H1 (cell line): ENCODE data around the gene METTL25B. TPM values are rescaled to one million over a fixed set of nuclear protein-coding genes. Genes with fewer than 3 reads are reported as not detected.

Experiments
- CTCF ChIA-PET: fragments of 300-600 bp; sonication (Branson Sonifier 250); formaldehyde crosslinking; loops from one replicate; lab custom pipeline; 2021; ENCODE audit not compliant: partially characterized antibody; lab: Charles Lee
- POLR2A ChIA-PET: fragments of 300-600 bp; sonication (Branson Sonifier 250); formaldehyde crosslinking; loops from one replicate; lab custom pipeline; 2021; ENCODE audit warnings: inconsistent platforms; ENCODE audit not compliant: partially characterized antibody; lab: Charles Lee
- DNase-seq, 2 experiments: peaks; one replicate each; pipeline versions ENCODE4 v3.0.0 to v3.0.0-alpha.2; 2010 to 2022; ENCODE audit warnings: low spot score in 2 of 2, low read depth in 1 of 2, mixed read lengths in 1 of 2
- FAIRE-seq: peaks from 2 replicates; lab custom pipeline; 2011; peaks lifted over from hg19 to GRCh38; lab: Jason Lieb, UNC
- H2AFZ ChIP-seq: 2 replicates; pipeline ENCODE4 v1.8.1; 2012; ENCODE audit warnings: low read length, inconsistent platforms
- H2AK5ac ChIP-seq: 2 replicates; pipeline ENCODE4 v1.6.1; 2013; ENCODE audit warnings: low read depth, low read length
- H2BK120ac ChIP-seq: replicated peaks from 2 replicates; pipeline ENCODE3; 2013; ENCODE audit warnings: low read depth, low read length, inconsistent platforms
- H2BK12ac ChIP-seq: 2 replicates; pipeline ENCODE4 v1.6.1; 2013; ENCODE audit warnings: low read depth, low read length
- H2BK15ac ChIP-seq: 2 replicates; pipeline ENCODE4 v1.6.1; 2013; ENCODE audit warnings: low read length
- H2BK20ac ChIP-seq: 2 replicates; pipeline ENCODE4 v1.6.1; 2013; ENCODE audit warnings: low read length
- H2BK5ac ChIP-seq: 2 replicates; pipeline ENCODE4 v1.6.1; 2013; ENCODE audit warnings: low read depth, low read length
- H3K14ac ChIP-seq: 2 replicates; pipeline ENCODE4 v1.6.1; 2013; ENCODE audit warnings: inconsistent platforms; ENCODE audit not compliant: insufficient read length
- H3K18ac ChIP-seq: 2 replicates; pipeline ENCODE4 v1.6.1; 2013; ENCODE audit warnings: low read length; ENCODE audit errors: extremely low read depth
- H3K23ac ChIP-seq: 2 replicates; pipeline ENCODE4 v1.6.1; 2013; ENCODE audit warnings: inconsistent platforms; ENCODE audit not compliant: insufficient read length
- H3K23me2 ChIP-seq: 2 replicates; pipeline ENCODE4 v1.6.1; 2013; ENCODE audit warnings: low read depth, low read length
- H3K27ac ChIP-seq: 2 replicates; pipeline ENCODE4 v1.6.1; 2011; ENCODE audit warnings: low read depth, low read length, inconsistent platforms
- H3K27me3 ChIP-seq, 4 experiments: replicated peaks in 1 of 4; 1 replicate in 1 of 4; 2 replicates in 3 of 4; pipeline versions ENCODE4 v1.6.1 to v1.8.1; 2011 to 2013; ENCODE audit warnings: low read length in 3 of 4, mild to moderate bottlenecking in 3 of 4, inconsistent platforms in 2 of 4, mixed read lengths in 2 of 4, moderate library complexity in 1 of 4; ENCODE audit not compliant: control insufficient read depth in 3 of 4, insufficient read depth in 3 of 4; ENCODE audit errors: extremely low read depth in 1 of 4
- H3K36me3 ChIP-seq, 4 experiments: 2 replicates each; pipeline versions ENCODE4 v1.6.1 to v1.8.1; 2011 to 2013; ENCODE audit warnings: mild to moderate bottlenecking in 4 of 4, low read length in 3 of 4, moderate library complexity in 2 of 4, control low read depth in 1 of 4, inconsistent platforms in 1 of 4; ENCODE audit not compliant: insufficient read depth in 4 of 4, control insufficient read depth in 2 of 4
- H3K4ac ChIP-seq: replicated peaks from 2 replicates; pipeline ENCODE3; 2013; ENCODE audit warnings: low read length, low read depth, mixed read lengths, inconsistent platforms; ENCODE audit not compliant: insufficient read length
- H3K4me1 ChIP-seq, 4 experiments: replicated peaks in 1 of 4; 1 replicate in 1 of 4; 2 replicates in 3 of 4; pipeline versions ENCODE4 v1.6.1 to v1.8.1; 2011 to 2013; ENCODE audit warnings: low read length in 3 of 4, inconsistent platforms in 2 of 4, mixed read lengths in 1 of 4; ENCODE audit not compliant: insufficient read depth in 4 of 4, control insufficient read depth in 3 of 4
- H3K4me2 ChIP-seq, 2 experiments: 2 replicates each; pipeline versions ENCODE4 v1.6.1 to v1.8.1; 2011 to 2013; ENCODE audit warnings: low read depth in 2 of 2, low read length in 2 of 2, control low read depth in 1 of 2, inconsistent platforms in 1 of 2, mild to moderate bottlenecking in 1 of 2; ENCODE audit not compliant: insufficient read depth in 1 of 2
- H3K4me3 ChIP-seq, 4 experiments: fragments of 200-600, 300-600 bp in 1 of 4; sonication (generic), shearing (Covaris generic), sonication (Bioruptor Twin) in 1 of 4; 2 replicates each; pipeline versions ENCODE4 v1.5.1 to v1.8.1; 2011 to 2016; ENCODE audit warnings: low read length in 4 of 4, low read depth in 3 of 4, control low read depth in 2 of 4, inconsistent platforms in 2 of 4, mild to moderate bottlenecking in 2 of 4, mixed read lengths in 1 of 4, moderate library complexity in 1 of 4; ENCODE audit not compliant: insufficient read depth in 2 of 4; ENCODE audit errors: extremely low read depth in 1 of 4
- H3K56ac ChIP-seq: replicated peaks from 2 replicates; pipeline ENCODE3; 2013; ENCODE audit warnings: low read depth, mild to moderate bottlenecking, mixed read lengths, low read length, inconsistent platforms; ENCODE audit not compliant: insufficient read length
- H3K79me1 ChIP-seq: 2 replicates; pipeline ENCODE4 v1.6.1; 2013; ENCODE audit warnings: low read depth, low read length, control low read depth
- H3K79me2 ChIP-seq, 2 experiments: 2 replicates each; pipeline versions ENCODE4 v1.6.1 to v1.8.1; 2012 to 2013; ENCODE audit warnings: low read length in 2 of 2, mild to moderate bottlenecking in 2 of 2, inconsistent platforms in 1 of 2; ENCODE audit not compliant: insufficient read depth in 2 of 2, control insufficient read depth in 1 of 2
- H3K9ac ChIP-seq, 4 experiments: replicated peaks in 1 of 4; 1 replicate in 1 of 4; 2 replicates in 3 of 4; pipeline versions ENCODE4 v1.6.1 to v1.8.1; 2011 to 2013; ENCODE audit warnings: low read depth in 3 of 4, low read length in 3 of 4, control low read depth in 2 of 4, mild to moderate bottlenecking in 2 of 4, moderate library complexity in 2 of 4, inconsistent platforms in 1 of 4; ENCODE audit errors: extremely low read depth in 1 of 4
- H3K9me3 ChIP-seq, 2 experiments: 2 replicates each; pipeline versions ENCODE4 v1.6.1 to v1.8.1; 2012 to 2013; ENCODE audit warnings: mild to moderate bottlenecking in 2 of 2, moderate library complexity in 2 of 2, control low read depth in 1 of 2, inconsistent platforms in 1 of 2, low read depth in 1 of 2, low read length in 1 of 2, mixed read lengths in 1 of 2; ENCODE audit not compliant: insufficient read depth in 2 of 2
- H4K20me1 ChIP-seq, 2 experiments: replicated peaks in 1 of 2; 2 replicates each; pipeline versions ENCODE3 to v1.8.1; 2011 to 2013; ENCODE audit warnings: inconsistent platforms in 2 of 2, low read length in 2 of 2, mild to moderate bottlenecking in 1 of 2; ENCODE audit not compliant: insufficient read depth in 2 of 2, control insufficient read depth in 1 of 2
- H4K5ac ChIP-seq: 2 replicates; pipeline ENCODE4 v1.6.1; 2013; ENCODE audit warnings: low read length, low read depth, mixed read lengths, inconsistent platforms; ENCODE audit not compliant: insufficient read length
- H4K8ac ChIP-seq: 2 replicates; pipeline ENCODE4 v1.8.0; 2013; ENCODE audit warnings: mild to moderate bottlenecking, moderate library complexity, low read length, inconsistent platforms; ENCODE audit not compliant: insufficient read depth; ENCODE audit errors: extremely low read depth
- H4K91ac ChIP-seq: replicated peaks from 2 replicates; pipeline ENCODE3; 2013; ENCODE audit warnings: low read length, mixed read lengths, inconsistent platforms; ENCODE audit not compliant: insufficient read length
- CEBPB ChIP-seq: IDR thresholded peaks from 2 replicates; pipeline ENCODE4 v1.6.1; 2012; ENCODE audit warnings: low read depth, low read length
- CREB1 ChIP-seq: IDR thresholded peaks from 2 replicates; pipeline ENCODE4 v1.6.1; 2012; ENCODE audit warnings: inconsistent platforms
- E2F6 ChIP-seq: IDR thresholded peaks from 2 replicates; pipeline ENCODE4 v1.6.1; 2012; ENCODE audit warnings: inconsistent platforms
- EZH2 ChIP-seq: fragments of 200-600 bp; sonication (generic); IDR thresholded peaks from 2 replicates; pipeline ENCODE4 v1.7.1; 2012; ENCODE audit warnings: low read depth, mild to moderate bottlenecking, moderate library complexity, low read length, inconsistent platforms; ENCODE audit not compliant: severe bottlenecking
- JUND ChIP-seq: IDR thresholded peaks from 2 replicates; pipeline ENCODE4 v1.6.1; 2011; ENCODE audit warnings: mild to moderate bottlenecking, improper control_type of control experiment, low read length
- MAX ChIP-seq: IDR thresholded peaks from 2 replicates; pipeline ENCODE4 v1.6.1; 2012; ENCODE audit warnings: inconsistent platforms
- POU5F1 ChIP-seq: IDR thresholded peaks from 2 replicates; pipeline ENCODE4 v1.6.1; 2011; ENCODE audit warnings: low read depth, mild to moderate bottlenecking, low read length, moderate library complexity
- RBBP5 ChIP-seq: IDR thresholded peaks from 2 replicates; pipeline ENCODE4 v1.7.1; 2012; ENCODE audit warnings: low read depth, mild to moderate bottlenecking, inconsistent platforms, low read length, moderate library complexity, borderline replicate concordance
- SUZ12 ChIP-seq: fragments of 200-600 bp; sonication (generic); IDR thresholded peaks from 2 replicates; pipeline ENCODE4 v1.6.1; 2012; ENCODE audit warnings: mild to moderate bottlenecking, inconsistent platforms, low read length, moderate library complexity, mixed read lengths
- WGBS, 2 experiments: shearing (Covaris generic) in 1 of 2; methylation state at CpG; one replicate each; pipeline versions ENCODE4 v1.1.6 to v1.1.7; 2013 to 2015; ENCODE audit warnings: low lambda C conversion rate in 2 of 2, mixed read lengths in 2 of 2, inconsistent platforms in 1 of 2, low coverage in 1 of 2, missing lambda C conversion rate in 1 of 2; ENCODE audit not compliant: insufficient replicate concordance in 2 of 2, insufficient coverage in 1 of 2, insufficient read length in 1 of 2; ENCODE audit errors: extremely low coverage in 1 of 2, missing lambda C conversion rate in 1 of 2; 5-methylcytosine and 5-hydroxymethylcytosine counted together
- polyA plus RNA-seq, 7 experiments: library from polyadenylated mRNA; depleted of rRNA in 3 of 7; stranded (reverse) in 5 of 7; unstranded in 2 of 7; fragments of >200 nt in 5 of 7; fragments of 200-250 nt in 2 of 7; gene quantifications; 1 replicate in 5 of 7; 2 replicates in 1 of 7; 4 replicates in 1 of 7; pipeline versions ENCODE4 v1.2.1 to v1.2.3, GENCODE V29; 2011 to 2013; ENCODE audit warnings: missing spikeins in 2 of 7, mixed read lengths in 2 of 7
- total RNA-seq: library from RNA; stranded (reverse); fragmentation: NEBNext Ultra II Directional; extraction: Animal tissue kit (Norgen Biotek cat#: 25700); gene quantifications from 2 replicates; pipeline ENCODE4 v1.2.1, GENCODE V29; 2021

The METTL25B gene
- total and polyA plus RNA-seq, 2 of the 8 experiments (the other 6 are each of a cell fraction or from before 2014, with no cell fraction given): 28.4 to 30.1 TPM

- Histone ChIP-seq H2BK20ac (peak overlapping the region; percentile 75), H4K20me1 (no peaks in the 10 kb centered on the region), H4K8ac (no peak overlapping the region), H3K4me2 (peak overlapping the region; percentile 14 to 72), H3K27ac (peak overlapping the region; percentile 83; the same call in 1 of the 2 replicates), H4K91ac (peak overlapping the region; percentile 92), H3K23me2 (peaks cover 10% of the 10 kb centered on the region; the same call in 1 of the 2 replicates), H4K5ac (peak overlapping the region; percentile 70), H3K18ac (peak overlapping the region; percentile 48), H3K14ac (no peak overlapping the region), H3K4me1 (peaks cover 24 to 51% (median 38%) of the 10 kb centered on the region in 4 experiments), H2AK5ac (no peak overlapping the region; the same call in 1 of the 2 replicates), H3K23ac (no peak overlapping the region), H3K79me2 (no peaks in the 10 kb centered on the region), H3K36me3 (no peaks in the 10 kb centered on the region), H3K79me1 (no peaks in the 10 kb centered on the region), H3K4me3 (peak overlapping the region; percentile 1 to 49 (median 22); a peak in 5 of 8 replicates), H2BK15ac (peak overlapping the region; percentile 75; the same call in 1 of the 2 replicates), H2BK120ac (peak overlapping the region; percentile 17), H3K9ac (no peak overlapping the region), H3K9me3 (no peaks in the 10 kb centered on the region), H2BK12ac (peak overlapping the region; percentile 78; the same call in 1 of the 2 replicates), H2BK5ac (peak overlapping the region; percentile 97), H3K27me3 (peaks cover 0 to 7% (median 0%) of the 10 kb centered on the region in 4 experiments; a peak in 2 of 7 replicates), H2AFZ (no peak overlapping the region), H3K4ac (peak overlapping the region; percentile 41), H3K56ac (peak overlapping the region; percentile 17)
- ChIA-PET POLR2A (interaction anchor here (0.6 to 13.9 kb wide), 17 partner anchors 7 to 168 kb away, joined by 3 to 530 read pairs (median 7); partner anchors contain the start of genes CRABP2, HAPLN2, HDGF and ISG20L2), CTCF (interaction anchor here (0.6 to 66.0 kb wide), 22 partner anchors 5 to 235 kb away, joined by 3 to 4284 read pairs (median 8); partner anchors contain the start of genes BCAN, CRABP2, HAPLN2 and INSRR)
- DNase-seq (peak in 1 of 2 experiments; percentile 73), FAIRE-seq (no peak)
- WGBS, 2 experiments: 14% methylated on average over 20 of the region's 20 CpGs; no CpG with 5 or more reads in 1 of the 2 experiments
- TF ChIP-seq CEBPB: 0 out of 2 replicates have a peak, but pooled peaks have one; percentile 17
- no peak for TF ChIP-seq POU5F1
- TF ChIP-seq RBBP5: 0 out of 2 replicates have a peak, but pooled peaks have one; percentile 28
- no peak for TF ChIP-seq JUND
- no peak for TF ChIP-seq MAX
- no peak; the same call in 1 of the 2 replicates for TF ChIP-seq SUZ12
- TF ChIP-seq E2F6: no peak
- no peak for TF ChIP-seq EZH2
- no peak for TF ChIP-seq CREB1
Observed at GRCh38 chr1:156691665-156692440, 36.4 kb upstream of the METTL25B start.
